HG02571 (cell line): Measurements from ENCODE around the gene CLDN25.

Experiments used
- ATAC-seq: cut with Tn5 transposase; IDR thresholded peaks from one replicate; pipeline ENCODE4 v1.9.1; 2021; ENCODE audit warnings: mild to moderate bottlenecking, moderate library complexity; ENCODE audit not compliant: unreplicated experiment

Gene CLDN25

DNA sequence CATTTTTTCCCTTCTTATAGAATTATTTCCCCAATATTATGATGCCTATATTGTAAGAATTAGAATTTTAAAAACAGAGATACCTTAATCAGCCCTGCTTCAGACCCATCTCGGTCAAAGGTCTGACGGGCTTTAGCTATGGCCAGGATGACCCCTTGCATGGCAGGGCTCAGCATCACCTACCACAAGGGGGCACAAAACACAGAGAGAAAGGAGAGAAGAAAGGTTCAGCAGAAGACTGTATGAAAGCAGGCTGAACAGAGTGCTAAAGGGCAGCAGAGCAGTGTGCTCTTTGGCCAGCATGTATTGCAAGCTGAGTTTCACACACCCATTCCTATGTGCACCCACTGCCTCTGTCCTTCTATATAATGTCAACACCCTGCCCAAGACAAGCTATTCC is 26.8 kb downstream of the CLDN25 start:
- no peak for ATAC-seq

DNA sequence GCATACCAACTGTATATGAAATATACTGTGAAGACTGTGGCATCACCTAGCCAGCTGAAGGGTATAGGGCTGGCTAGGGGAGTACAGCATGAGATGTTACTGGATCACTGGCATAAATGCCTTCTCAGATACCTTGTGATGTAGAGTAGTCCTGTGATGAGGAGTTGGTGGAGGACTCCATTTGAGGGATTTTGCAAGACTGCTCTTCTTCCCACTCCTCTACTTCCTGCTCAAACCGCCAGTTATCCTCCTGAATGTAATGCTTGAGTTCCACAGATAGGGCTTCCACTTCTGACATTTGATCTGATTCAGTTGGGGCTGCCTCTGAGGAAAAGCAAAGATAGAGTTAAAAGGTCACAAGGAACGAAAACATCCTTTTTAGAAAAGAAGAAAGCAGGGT is 29.3 kb downstream of the CLDN25 start:
- ATAC-seq, result no peak

DNA sequence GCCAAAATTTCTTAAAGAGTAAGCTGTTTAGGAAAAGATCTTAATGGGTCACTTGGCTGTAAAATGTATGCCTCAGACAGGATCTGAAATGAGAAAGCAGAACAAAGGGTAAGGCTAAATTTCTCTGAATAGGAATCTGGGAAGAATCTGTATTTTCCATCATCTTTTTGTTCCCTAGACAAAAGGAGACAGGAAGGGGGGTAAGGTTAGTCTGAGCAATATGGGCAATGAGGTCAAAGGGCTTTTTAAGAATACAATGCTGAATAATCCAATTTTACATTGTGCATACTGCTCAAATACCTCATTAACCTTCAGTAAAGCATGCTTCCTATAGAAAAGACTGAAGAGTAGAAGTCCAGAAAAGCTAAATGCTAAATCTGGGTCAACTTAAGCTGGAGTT is 34.6 kb downstream of the CLDN25 start:
- no peak for ATAC-seq

DNA sequence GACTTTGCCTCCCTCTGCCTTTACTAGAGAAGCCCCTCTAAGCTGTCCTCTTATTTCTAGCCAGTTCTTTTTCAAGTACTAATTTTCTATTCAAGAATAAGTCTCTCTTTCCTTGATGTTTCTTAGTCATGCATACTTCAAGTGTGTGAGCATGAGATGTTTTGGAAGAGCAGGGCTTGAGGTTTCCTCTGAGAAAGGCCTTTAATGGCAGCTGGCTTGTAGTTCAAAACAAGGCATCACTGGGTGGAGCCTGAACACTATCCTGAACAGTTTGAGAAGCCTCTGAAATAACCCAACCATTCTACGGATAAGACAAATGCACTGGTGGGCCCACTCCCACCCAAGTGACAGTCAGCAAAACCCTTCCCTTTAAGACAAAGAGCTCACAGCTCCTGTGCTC is 37.6 kb downstream of the CLDN25 start:
- no peak for ATAC-seq

DNA sequence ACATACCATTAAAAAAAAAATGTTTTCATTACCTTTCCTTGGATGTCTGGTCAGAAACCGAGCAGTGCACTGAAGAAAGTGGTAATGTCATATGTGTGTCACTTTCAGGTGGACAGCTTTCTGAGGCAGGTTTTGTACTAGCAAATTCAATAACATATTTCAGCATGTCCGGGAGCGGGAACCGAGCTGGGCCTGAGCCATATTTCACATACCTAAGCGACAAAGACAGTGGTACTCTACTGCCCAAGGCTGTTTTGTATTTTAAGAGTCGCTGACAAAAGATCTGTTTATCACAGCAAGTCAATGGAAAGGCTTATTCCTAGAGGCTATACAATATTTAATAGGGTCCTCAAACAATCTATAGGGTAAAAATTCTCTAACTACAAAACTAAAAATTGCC is 38.0 kb downstream of the CLDN25 start:
- no peak for ATAC-seq

DNA sequence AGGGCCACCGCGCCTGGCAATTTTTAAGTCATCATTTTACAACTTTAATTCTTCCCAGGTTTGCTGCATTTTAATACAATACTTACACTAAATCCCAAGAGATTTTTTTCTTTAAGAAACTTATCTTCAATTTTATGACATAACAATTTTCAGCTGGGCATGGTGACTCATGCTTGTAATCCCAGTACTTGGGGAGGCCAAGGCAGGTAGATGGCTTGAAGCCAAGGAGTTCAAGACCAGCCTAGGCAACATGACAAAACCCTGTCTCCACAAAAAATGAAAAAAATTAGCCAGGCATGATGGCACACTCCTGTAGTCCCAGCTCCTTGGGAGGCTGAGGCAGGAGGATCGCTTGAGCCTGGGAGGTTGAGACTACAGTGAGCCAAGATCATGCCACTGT is 38.8 kb downstream of the CLDN25 start:
- no peak for ATAC-seq

DNA sequence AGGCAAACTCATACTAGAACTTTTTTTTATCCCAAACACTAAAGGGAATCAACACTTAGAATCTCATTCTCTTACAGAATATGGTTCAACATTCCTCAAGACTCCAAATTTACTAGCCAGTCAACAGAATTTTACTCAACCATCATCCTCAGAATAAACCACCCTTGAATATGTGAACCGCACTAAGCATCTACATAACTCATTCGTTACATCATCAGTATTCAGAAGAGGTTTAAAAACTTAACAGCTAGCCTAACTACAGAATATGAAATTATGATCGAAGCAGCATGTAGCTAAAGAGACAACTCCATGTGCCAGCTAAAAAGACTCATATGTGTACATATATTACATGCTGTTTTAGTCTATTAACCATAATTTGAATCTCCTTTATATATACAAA is 47.9 kb downstream of the CLDN25 start:
- ATAC-seq, result no peak

DNA sequence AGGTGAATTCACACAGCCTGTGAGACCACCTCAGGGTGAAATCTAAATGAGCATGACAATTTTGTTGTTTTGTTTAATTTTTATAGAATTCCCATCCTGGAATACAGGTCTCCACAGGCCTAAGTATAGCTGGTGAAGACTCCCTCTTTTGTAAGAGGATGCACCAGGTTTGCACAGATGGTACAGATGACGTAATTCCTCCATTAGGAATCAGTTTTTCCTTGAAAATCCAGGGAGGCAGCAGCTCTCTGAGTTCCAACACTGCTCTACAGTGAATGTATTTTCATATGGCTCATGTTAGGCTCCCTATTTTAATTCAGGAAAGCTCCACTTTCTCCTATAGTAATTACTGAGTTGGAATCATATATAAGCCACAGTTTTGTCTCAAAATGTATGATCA is 48.6 kb downstream of the CLDN25 start:
- no peak for ATAC-seq

DNA sequence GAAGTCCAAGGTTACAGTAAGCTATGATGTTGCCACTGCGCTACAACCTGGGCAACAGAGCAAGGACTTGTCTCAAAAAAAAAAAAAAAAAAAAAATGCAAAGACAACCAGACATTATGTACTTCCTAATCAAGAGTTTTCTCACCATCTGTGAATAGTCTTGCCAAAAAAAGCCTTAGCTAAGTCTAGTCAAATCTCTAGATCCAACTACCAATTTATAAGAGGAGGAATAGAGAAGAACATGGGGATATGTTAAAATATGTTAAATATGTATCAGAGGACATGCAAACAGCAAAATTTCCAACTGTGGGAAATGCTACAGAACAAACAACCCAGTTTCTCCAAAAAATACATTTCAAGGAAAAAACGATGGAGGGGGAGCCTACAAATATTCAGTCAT is 50.2 kb downstream of the CLDN25 start:
- no peak for ATAC-seq
